Measurements from ENCODE around the gene AEN. TPM values are rescaled to one million over a fixed set of nuclear protein-coding genes. Genes with fewer than 3 reads are reported as not detected.

AEN gene, protein sequence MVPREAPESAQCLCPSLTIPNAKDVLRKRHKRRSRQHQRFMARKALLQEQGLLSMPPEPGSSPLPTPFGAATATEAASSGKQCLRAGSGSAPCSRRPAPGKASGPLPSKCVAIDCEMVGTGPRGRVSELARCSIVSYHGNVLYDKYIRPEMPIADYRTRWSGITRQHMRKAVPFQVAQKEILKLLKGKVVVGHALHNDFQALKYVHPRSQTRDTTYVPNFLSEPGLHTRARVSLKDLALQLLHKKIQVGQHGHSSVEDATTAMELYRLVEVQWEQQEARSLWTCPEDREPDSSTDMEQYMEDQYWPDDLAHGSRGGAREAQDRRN
- 10 to 100 TPM; 55.5 to 55.7 TPM for total RNA-seq

DNA sequence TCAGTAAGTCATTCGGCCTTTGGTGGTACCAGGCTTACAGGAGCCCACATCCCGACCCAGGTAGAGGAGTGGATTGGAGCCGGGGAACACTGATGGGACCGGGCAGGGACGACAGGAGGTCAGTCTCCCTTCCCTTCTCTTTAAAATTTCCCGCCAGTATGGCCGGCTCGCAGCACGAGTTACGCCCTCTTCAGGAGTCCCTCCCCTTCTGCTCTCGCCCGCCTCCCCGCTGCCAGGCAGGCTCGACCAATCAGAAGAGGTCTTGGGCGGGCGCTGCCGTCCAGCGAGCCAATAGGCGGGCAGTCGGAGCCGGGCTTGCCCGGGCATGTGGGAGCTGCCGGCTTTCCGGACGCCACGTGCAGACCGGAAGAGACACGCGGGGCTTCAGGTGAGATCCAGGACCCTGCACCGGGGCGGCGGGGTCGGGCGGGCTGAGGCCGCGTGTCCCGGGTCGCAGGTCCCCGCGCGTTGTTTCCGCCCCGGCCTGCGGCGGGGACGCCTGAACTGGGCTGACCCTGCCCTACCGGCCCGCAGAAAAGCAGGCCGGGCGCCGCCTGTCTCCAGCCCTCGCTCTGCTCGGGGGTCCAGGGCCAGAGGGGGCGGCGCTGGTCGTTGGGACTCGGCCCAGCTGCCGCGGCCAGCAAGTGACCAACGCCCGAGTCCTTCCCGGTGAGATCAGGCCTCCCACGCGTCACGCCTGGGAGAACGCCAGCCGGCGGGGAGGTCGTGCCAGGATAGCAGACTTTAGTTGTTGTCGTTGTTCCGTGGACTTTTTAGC, at the start of gene AEN:
Gene AEN (plus strand): TSS at position 346 of the 778 bp plus-strand sequence. CDS start 4,870 bp downstream, outside the sequence.
- H3K27ac Mint-ChIP-seq, result peak within 1 kb of the TSS; percentile 97
- peaks cover 29% of the 10 kb centered on the region for H3K36me3 Mint-ChIP-seq
- ChIA-PET CTCF (no interaction called here), POLR2A (interaction anchor here (0.6 to 1.3 kb wide), 5 partner anchors 12 to 271 kb away, joined by 3 to 5 read pairs (median 3); partner anchors contain the start of genes MRPL46 and MRPS11)
- no peaks in the 10 kb centered on the region for H3K9me3 Mint-ChIP-seq
- peak; percentile 97 for DNase-seq
- no peaks in the 10 kb centered on the region for H3K27me3 Mint-ChIP-seq
- peak within 1 kb of the TSS; percentile 94 for H3K4me3 Mint-ChIP-seq
- peaks cover 39% of the 10 kb centered on the region for H3K4me1 Mint-ChIP-seq (ENCODE audit: low read depth)
- intact Hi-C loops (cut with micrococcal nuclease), result loop anchor here (5.0 to 10.0 kb wide), 4 partner anchors 396 to 714 kb away; partner anchors contain the start of genes ABHD2 and POLG

DNA sequence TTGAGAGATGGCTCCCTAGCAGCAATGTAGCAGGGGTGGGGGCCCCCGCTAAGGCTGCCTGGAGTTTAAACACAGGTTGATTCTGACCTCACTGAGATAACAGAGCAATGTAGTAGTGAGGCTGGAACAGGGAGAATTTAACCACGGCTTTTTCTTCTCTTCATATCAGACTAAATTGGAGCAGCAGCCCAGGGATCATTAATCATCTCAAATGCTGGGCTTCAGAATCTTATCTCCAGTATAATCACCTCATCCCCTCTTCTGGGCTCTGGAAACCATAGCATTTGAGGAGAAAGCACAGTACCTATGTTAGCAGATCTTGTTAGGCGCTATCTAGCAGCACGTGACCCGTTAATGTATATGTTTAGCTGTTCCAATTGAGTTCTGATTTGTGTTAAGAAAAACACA, 49.3 kb upstream of the AEN start:
- H3K4me3 Mint-ChIP-seq, result no peak overlapping the region
- no peak overlapping the region for H3K27ac Mint-ChIP-seq
- H3K36me3 Mint-ChIP-seq, result no peaks in the 10 kb centered on the region
- no peak for DNase-seq
- intact Hi-C loops (cut with micrococcal nuclease), result no loop called here
- no peaks in the 10 kb centered on the region for H3K9me3 Mint-ChIP-seq
- POLR2A ChIA-PET, result no interaction called here
- CTCF ChIA-PET, result no interaction called here
- no peaks in the 10 kb centered on the region for H3K4me1 Mint-ChIP-seq (ENCODE audit: low read depth)
- H3K27me3 Mint-ChIP-seq, result peaks cover 6% of the 10 kb centered on the region

DNA sequence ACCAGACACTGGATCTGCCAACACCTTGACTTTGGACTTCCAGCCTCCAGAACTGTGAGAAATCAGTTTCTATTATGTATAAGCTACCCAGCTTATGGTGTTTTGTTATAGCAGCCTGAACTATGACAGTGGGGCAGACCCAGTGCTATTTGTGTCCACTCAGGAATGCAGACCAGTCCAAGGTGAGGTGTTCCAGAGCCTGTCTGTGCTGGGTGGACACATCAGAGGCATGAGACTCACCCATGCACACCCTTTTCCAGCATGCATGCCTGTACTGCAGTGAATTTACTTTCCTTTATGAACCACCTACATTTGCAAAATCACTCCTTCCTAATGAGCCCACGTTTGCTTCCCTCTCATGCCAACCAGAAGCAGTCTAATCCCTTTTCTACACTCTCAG, 47.1 kb upstream of the AEN start:
- Mint-ChIP-seq H3K4me1 (ENCODE audit: low read depth) (no peaks in the 10 kb centered on the region), H3K36me3 (no peaks in the 10 kb centered on the region), H3K4me3 (no peak overlapping the region), H3K27ac (no peak overlapping the region), H3K9me3 (no peaks in the 10 kb centered on the region), H3K27me3 (peaks cover 6% of the 10 kb centered on the region)
- ChIA-PET POLR2A (interaction anchor here (0.5 kb wide), 1 partner anchor 95 kb away, joined by 3 read pairs; no protein-coding TSS in a partner anchor), CTCF (interaction anchor here (1.2 kb wide), 1 partner anchor 64 kb away, joined by 3 read pairs; no protein-coding TSS in a partner anchor)
- DNase-seq, result no peak
- intact Hi-C loops (cut with micrococcal nuclease), result no loop called here

DNA sequence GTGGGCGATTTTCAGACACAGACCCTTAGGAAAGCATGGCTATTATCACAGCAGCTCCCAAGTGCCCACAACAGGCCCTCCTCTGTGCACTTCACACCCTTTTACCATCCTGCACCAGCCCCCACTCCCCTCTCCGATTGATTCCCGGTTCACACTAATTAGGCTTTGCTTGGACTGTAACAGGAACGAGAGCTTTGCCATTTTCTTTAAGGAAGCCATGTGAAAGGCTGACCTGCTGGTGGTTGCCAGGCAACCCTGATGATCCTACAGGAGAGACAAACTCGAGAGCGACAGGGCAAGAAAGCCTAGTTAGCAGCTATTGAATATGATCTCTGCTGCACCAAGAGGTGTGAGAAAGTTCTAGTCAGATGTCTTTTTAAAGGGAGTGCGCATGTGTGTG, 46.5 kb upstream of the AEN start:
- no peak for DNase-seq
- ChIA-PET CTCF (no interaction called here), POLR2A (interaction anchor here (0.5 to 0.6 kb wide), 2 partner anchors 9 to 94 kb away, joined by 3 to 4 read pairs; no protein-coding TSS in a partner anchor)
- Mint-ChIP-seq H3K4me1 (ENCODE audit: low read depth) (no peaks in the 10 kb centered on the region), H3K36me3 (no peaks in the 10 kb centered on the region), H3K4me3 (no peak overlapping the region), H3K27ac (no peak overlapping the region), H3K9me3 (no peaks in the 10 kb centered on the region), H3K27me3 (peaks cover 6% of the 10 kb centered on the region)
- intact Hi-C loops (cut with micrococcal nuclease), result no loop called here

DNA sequence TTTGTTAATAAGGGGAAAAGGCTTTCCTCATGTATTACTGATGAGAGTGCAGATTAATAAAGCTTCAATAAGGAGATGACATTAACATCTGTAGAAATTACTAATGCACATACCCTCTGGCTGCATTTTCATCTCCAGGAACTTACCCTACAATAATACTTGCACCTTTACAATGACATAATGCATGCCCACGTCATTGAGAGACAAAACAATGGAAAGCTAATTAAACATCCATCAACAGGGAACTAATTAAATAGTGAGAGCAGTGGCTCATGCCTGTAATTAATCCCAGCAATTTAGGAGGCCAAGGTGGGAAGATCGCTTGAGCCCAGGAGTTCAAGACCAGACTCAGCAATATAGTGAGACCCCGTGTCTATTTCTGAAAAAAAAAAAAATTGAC, 41.8 kb upstream of the AEN start:
- ChIA-PET CTCF (no interaction called here), POLR2A (no interaction called here)
- no peak overlapping the region for H3K4me3 Mint-ChIP-seq
- peaks cover 2% of the 10 kb centered on the region for H3K27me3 Mint-ChIP-seq
- no peak overlapping the region for H3K27ac Mint-ChIP-seq
- H3K4me1 Mint-ChIP-seq (ENCODE audit: low read depth), result no peaks in the 10 kb centered on the region
- DNase-seq, result no peak
- no peaks in the 10 kb centered on the region for H3K36me3 Mint-ChIP-seq
- H3K9me3 Mint-ChIP-seq, result no peaks in the 10 kb centered on the region
- intact Hi-C loops (cut with micrococcal nuclease), result no loop called here

DNA sequence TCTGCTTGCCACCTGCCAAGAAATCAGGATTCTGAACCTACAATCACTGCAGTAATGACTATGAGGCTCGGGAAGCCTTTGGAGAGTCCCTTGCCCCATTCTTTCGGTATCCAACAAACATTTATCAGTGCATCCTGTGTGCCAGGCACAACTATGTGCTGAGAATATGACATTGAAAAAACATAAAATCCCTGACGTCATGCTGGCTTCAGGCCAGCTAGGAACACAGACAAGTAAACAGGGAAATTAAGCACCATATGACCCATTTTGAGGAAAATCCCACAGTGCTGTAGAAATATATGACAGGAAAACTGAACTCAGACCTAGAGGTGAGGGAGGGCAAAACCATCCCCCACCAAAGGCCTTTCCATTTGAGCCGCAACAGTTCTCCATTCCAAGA, 40.6 kb upstream of the AEN start:
- intact Hi-C loops (cut with micrococcal nuclease), result no loop called here
- no peak overlapping the region for H3K27ac Mint-ChIP-seq
- H3K4me1 Mint-ChIP-seq (ENCODE audit: low read depth), result no peaks in the 10 kb centered on the region
- H3K4me3 Mint-ChIP-seq, result no peak overlapping the region
- H3K9me3 Mint-ChIP-seq, result no peaks in the 10 kb centered on the region
- ChIA-PET CTCF (no interaction called here), POLR2A (interaction anchor here (0.6 kb wide), 1 partner anchor 15 kb away, joined by 3 read pairs; no protein-coding TSS in a partner anchor)
- no peak for DNase-seq
- no peaks in the 10 kb centered on the region for H3K36me3 Mint-ChIP-seq
- H3K27me3 Mint-ChIP-seq, result no peaks in the 10 kb centered on the region

DNA sequence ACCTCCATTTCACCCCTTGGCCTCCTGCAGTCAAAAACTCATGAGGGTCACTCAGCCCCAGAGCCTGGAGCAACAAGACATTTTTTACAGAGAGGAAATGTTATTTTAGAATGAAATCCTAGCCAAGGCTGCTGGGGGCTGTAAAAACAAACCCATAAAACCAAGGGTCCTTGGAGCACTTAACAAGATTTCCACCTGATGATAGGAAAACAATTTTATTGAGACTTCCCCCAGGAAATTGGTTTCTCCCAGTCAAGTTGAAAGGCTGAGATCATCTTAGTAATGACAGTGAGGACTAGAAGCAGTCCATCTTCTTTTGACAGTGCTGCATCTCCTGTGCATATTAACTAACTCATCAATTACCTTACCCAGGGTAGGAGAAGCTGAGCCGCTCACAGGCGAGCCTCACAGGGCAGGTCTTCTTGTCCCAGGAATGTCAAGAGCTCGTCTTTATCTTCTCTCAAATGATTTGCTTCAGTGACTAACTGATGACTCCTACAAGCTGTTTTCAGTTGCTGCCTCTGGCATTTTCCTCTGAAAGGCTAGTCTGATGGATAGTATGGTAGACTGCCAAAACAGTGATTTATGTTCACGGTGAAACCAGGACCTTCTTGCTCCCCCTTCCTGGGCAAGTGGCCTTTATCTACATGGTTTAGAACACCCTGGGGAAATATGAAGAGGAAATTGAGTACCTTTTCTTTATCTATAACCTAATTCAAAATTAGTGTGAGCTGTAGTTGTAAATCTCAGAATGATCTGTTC, 34.6 kb upstream of the AEN start:
- intact Hi-C loops (cut with micrococcal nuclease), result no loop called here
- Mint-ChIP-seq H3K27ac (no peak overlapping the region), H3K4me3 (no peak overlapping the region), H3K36me3 (no peaks in the 10 kb centered on the region), H3K9me3 (no peaks in the 10 kb centered on the region), H3K27me3 (no peaks in the 10 kb centered on the region), H3K4me1 (ENCODE audit: low read depth) (no peaks in the 10 kb centered on the region)
- POLR2A ChIA-PET, result no interaction called here
- no peak for DNase-seq
- CTCF ChIA-PET, result interaction anchor here (0.6 kb wide), 1 partner anchor 350 kb away, joined by 3 read pairs; no protein-coding TSS in a partner anchor

DNA sequence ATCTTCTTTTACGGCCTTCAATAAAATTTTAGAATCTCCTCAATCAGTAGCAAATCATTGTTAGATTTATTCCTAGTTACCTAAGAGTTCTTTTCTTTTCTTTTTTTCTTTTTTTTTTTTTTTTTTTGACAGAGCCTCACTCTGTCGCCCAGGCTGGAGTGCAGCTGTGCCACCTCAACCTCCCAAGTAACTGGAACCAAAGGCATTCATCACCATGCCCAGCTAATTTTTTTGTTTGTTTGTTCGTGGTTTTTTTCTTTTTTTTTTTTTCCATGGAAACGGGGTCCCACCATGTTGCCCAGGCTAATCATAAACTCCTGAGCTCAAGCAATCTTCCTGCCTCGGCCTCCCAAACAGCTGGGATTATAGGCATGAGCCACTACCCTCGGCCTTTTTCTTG, 30.4 kb upstream of the AEN start:
- intact Hi-C loops (cut with micrococcal nuclease), result no loop called here
- no peak overlapping the region for H3K27ac Mint-ChIP-seq
- H3K4me3 Mint-ChIP-seq, result no peak overlapping the region
- no peak for DNase-seq
- no peaks in the 10 kb centered on the region for H3K9me3 Mint-ChIP-seq
- ChIA-PET POLR2A (no interaction called here), CTCF (no interaction called here)
- no peaks in the 10 kb centered on the region for H3K36me3 Mint-ChIP-seq
- H3K4me1 Mint-ChIP-seq (ENCODE audit: low read depth), result no peaks in the 10 kb centered on the region
- no peaks in the 10 kb centered on the region for H3K27me3 Mint-ChIP-seq

DNA sequence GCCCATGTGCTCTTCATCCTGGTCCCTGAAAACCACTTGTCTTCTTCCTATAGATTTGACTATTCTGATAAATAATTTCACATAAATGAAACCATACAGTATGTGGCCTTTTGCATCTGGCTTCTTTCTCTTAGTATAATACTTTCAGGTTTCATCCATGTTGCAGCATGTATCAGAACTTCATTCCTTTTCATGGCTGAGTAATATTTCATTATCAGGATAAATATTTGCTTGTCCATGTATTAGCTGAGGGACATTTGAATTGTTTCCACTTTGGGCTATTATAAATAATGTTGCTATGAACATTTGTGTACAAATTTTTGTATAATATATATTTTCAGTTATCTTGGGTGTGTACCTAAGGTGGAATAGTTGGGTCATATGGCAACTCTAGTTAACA, 29.8 kb upstream of the AEN start:
- no peaks in the 10 kb centered on the region for H3K9me3 Mint-ChIP-seq
- POLR2A ChIA-PET, result no interaction called here
- CTCF ChIA-PET, result no interaction called here
- no peak for DNase-seq
- H3K27ac Mint-ChIP-seq, result no peak overlapping the region
- H3K27me3 Mint-ChIP-seq, result no peaks in the 10 kb centered on the region
- H3K36me3 Mint-ChIP-seq, result no peaks in the 10 kb centered on the region
- no peaks in the 10 kb centered on the region for H3K4me1 Mint-ChIP-seq (ENCODE audit: low read depth)
- intact Hi-C loops (cut with micrococcal nuclease), result no loop called here
- H3K4me3 Mint-ChIP-seq, result no peak overlapping the region

DNA sequence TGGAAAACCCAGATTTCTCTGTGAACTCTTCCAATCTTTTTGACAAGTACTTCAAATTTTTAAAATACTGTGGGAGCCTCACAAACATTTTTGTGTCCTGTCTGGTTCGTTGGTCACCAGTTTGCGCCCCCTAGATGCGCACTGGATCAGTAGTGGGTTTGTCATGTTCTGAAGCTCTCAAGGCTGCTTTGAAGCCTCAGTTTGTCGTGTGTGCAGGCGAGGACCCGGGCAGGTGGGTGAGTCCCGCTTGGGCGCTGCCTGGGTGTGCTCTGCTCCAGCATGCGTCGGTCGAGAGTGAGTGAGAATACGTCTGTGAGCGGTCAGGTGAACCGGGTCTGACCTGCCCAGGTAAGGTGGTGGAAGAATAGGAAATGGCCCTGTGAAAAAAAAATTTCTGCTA, 17.3 kb upstream of the AEN start:
- Mint-ChIP-seq H3K9me3 (no peaks in the 10 kb centered on the region), H3K4me3 (no peak overlapping the region), H3K36me3 (no peaks in the 10 kb centered on the region), H3K27ac (no peak overlapping the region), H3K27me3 (peaks cover 52% of the 10 kb centered on the region), H3K4me1 (ENCODE audit: low read depth) (peaks cover 21% of the 10 kb centered on the region)
- DNase-seq, result no peak
- CTCF ChIA-PET, result interaction anchor here (0.6 kb wide), 1 partner anchor 9 kb away, joined by 3 read pairs; no protein-coding TSS in a partner anchor
- POLR2A ChIA-PET, result no interaction called here
- intact Hi-C loops (cut with micrococcal nuclease), result no loop called here

DNA sequence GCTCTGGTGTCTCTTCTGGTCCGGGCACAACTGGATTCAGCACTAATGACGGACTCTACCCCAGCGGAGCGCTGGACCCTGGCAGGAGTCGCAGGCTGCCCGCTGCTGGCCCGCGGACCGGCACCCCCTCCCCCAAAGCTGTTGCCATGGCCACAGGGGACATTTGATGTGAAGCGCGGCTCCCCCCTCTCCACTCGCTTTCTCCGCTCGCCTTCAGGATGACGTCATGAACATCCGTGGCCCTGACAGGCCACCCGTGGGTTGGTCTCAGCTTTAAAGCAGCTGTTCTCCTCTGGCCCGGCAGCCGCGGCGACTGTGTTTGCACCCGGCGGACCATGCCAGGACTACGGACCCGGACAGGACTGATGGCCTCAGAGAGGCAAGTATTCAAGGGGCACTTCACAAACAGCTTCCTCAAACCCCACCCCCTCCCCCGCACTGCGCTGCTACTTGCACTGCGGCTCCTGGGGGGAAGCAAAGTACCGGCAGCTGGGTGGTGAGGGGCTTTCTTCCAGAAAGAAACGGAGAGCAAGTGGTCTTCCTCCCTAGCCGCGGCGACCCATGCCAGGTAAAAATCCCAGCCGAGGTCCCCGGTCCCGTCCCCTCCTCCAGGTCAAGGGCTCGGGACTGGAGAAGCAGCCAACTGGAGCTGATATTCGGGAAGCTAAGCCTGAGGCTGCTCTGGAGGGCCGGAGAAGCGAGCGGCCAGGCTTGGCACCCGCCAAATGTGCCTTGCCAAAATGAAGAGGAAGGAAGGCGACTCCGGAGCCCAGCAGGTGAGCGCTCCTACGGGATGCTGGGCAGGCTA, 16.6 kb upstream of the AEN start:
- Mint-ChIP-seq H3K4me3 (no peak overlapping the region), H3K27me3 (peaks cover 57% of the 10 kb centered on the region), H3K27ac (no peak overlapping the region), H3K4me1 (ENCODE audit: low read depth) (peaks cover 21% of the 10 kb centered on the region), H3K9me3 (no peaks in the 10 kb centered on the region), H3K36me3 (no peaks in the 10 kb centered on the region)
- CTCF ChIA-PET, result no interaction called here
- POLR2A ChIA-PET, result interaction anchor here (1.0 kb wide), 1 partner anchor 138 kb away, joined by 3 read pairs; the partner anchor contains the start of genes MRPL46 and MRPS11
- intact Hi-C loops (cut with micrococcal nuclease), result no loop called here
- DNase-seq, result no peak

All from activated CD4-positive, alpha-beta memory T cell treated with anti-CD3 and anti-CD28 coated beads for 36 hours (primary cell).